Lower leg skin (tissue), 4 donors: ENCODE measurements around the gene ZNF593. TPM values are rescaled to one million over a fixed set of nuclear protein-coding genes. Genes with fewer than 3 reads are reported as not detected.

ENCODE experiments used
- DNase-seq, 2 donors: peaks; one replicate each; pipeline ENCODE4 v3.0.0-alpha.2; 2019; ENCODE audit warnings: low spot score in 2 of 2
- H3K4me3 ChIP-seq: fragments of 200-600 bp; sonication (generic); 2 replicates; pipeline ENCODE4 v1.5.1; 2017; ENCODE audit warnings: mild to moderate bottlenecking, low read depth; ENCODE audit not compliant: poor library complexity, severe bottlenecking
- CTCF ChIP-seq, 3 donors: fragments of 450-650 bp; IDR thresholded peaks; one replicate each; pipeline ENCODE4 v1.5.1; 2016; ENCODE audit warnings: antibody characterized with exemption in 3 of 3, mild to moderate bottlenecking in 3 of 3, moderate library complexity in 2 of 3
- POLR2A ChIP-seq, 2 donors: fragments of 450-650 bp; IDR thresholded peaks; one replicate each; pipeline ENCODE4 v1.6.1; 2016 to 2017; ENCODE audit warnings: antibody characterized with exemption in 2 of 2, mild to moderate bottlenecking in 1 of 2, moderate library complexity in 1 of 2
- WGBS, 2 donors: methylation state at CpG; one replicate each; pipeline ENCODE4 v1.1.5; 2018; 5-methylcytosine and 5-hydroxymethylcytosine counted together
- intact Hi-C: fragments of 100-400 bp; cut with DNase I; formaldehyde crosslinking; loops from one replicate; pipeline ENCODE4 v1.15.0; 2023; ENCODE audit warnings: low total_unique reads
- total RNA-seq, 4 donors: library from RNA; depleted of rRNA; stranded (reverse); fragments of >200 nt; gene quantifications; one replicate each; pipeline ENCODE4 v1.1.0, GENCODE V29; 2016

ZNF593 gene
- total RNA-seq, 4 donors from 2014 or later, result 17.4 to 49.3 (median 31.4) TPM

GRCh38 chr1:26164861-26165842 is 4.6 kb upstream of the ZNF593 start:
- intact Hi-C loops, result no loop called here
- 74 to 75% methylated on average over 19 of the region's 19 CpGs for WGBS, 2 donors
- TF ChIP-seq CTCF (IDR thresholded peaks at IDR 0.05), result no peak
- no peak for TF ChIP-seq POLR2A (IDR thresholded peaks at IDR 0.05)
- no peak for DNase-seq
- no peak overlapping the region for H3K4me3 ChIP-seq

- no peak overlapping the region for H3K4me3 ChIP-seq
- 86 to 87% methylated on average over 4 of the region's 4 CpGs for WGBS, 2 donors
- TF ChIP-seq CTCF (IDR thresholded peaks at IDR 0.05), result no peak
- no peak for TF ChIP-seq POLR2A (IDR thresholded peaks at IDR 0.05)
- intact Hi-C loops, result no loop called here
- no peak for DNase-seq
These were observed 2.9 kb upstream of the ZNF593 start for GRCh38 chr1:26166719-26167281.

- intact Hi-C loops, result no loop called here
- peak within 1 kb of the TSS; percentile 84 for H3K4me3 ChIP-seq
- 65 to 66% methylated on average over 4 to 5 of the region's 5 CpGs for WGBS, 2 donors
- DNase-seq, result no peak
- TF ChIP-seq CTCF (IDR thresholded peaks at IDR 0.05) (no peak), POLR2A (IDR thresholded peaks at IDR 0.05) (no peak)
These were observed 1.1 kb upstream of the ZNF593 start, which contains the start of gene C1orf232 for GRCh38 chr1:26168410-26169197. TSS of gene C1orf232 (minus strand) at chr1:26168963. CDS start at chr1:26168499, 464 bp downstream.

- intact Hi-C loops, result no loop called here
- DNase-seq, result no peak
- TF ChIP-seq CTCF (IDR thresholded peaks at IDR 0.05) (no peak), POLR2A (IDR thresholded peaks at IDR 0.05) (no peak)
- WGBS, 2 donors, result 55 to 63% methylated on average over 4 of the region's 4 CpGs
- no peak overlapping the region for H3K4me3 ChIP-seq
These were observed 532 bp upstream of the ZNF593 start for GRCh38 chr1:26169198-26169554.

- 64 to 65% methylated on average over 9 of the region's 9 CpGs for WGBS, 2 donors
These were observed 739 bp downstream of the ZNF593 start for GRCh38 chr1:26170472-26170821.

More at GRCh38 chr1:26170472-26170821, 739 bp downstream of the ZNF593 start:
- no peak for DNase-seq
- H3K4me3 ChIP-seq, result peak overlapping the region; percentile 84
- intact Hi-C loops, result loop anchor here (10.0 kb wide), 1 partner anchor 154 kb away; no protein-coding TSS in a partner anchor
- TF ChIP-seq POLR2A (IDR thresholded peaks at IDR 0.05) (no peak), CTCF (IDR thresholded peaks at IDR 0.05) (no peak)
